NCI-H1694 (cell line): Measurements from ENCODE around the gene GNAS.
"Not testable (repeated sequence)": the region's sequence is repeated elsewhere in the genome, so short reads cannot be mapped to it uniquely, and the experiment has no call there.

Experiments used
- DNase-seq: peaks from one replicate; lab custom pipeline; 2025; lab: John Stamatoyannopoulos, UW

Gene GNAS

GRCh38 chr20:58932170-58932569, 79.7 kb downstream of the GNAS start:
- DNase-seq: no peak

DNA sequence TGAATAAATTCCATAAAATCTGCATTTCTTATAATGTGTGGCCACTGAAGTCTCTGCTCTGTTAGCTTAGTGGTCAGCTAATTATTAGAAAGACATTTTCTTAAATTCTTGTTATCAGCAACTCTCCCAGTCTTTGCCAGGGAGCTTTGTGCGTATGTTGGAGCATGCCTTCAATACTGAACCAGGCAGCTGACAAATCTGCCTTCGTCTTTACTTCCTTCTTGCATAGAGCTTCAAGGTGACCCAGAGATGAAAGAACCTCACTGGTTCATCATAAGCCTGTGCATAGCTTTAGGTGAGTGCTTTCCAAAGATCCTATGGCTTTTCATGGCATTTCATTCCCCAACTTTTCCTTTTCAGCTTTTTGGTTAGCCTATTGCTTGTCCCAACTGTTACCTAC, 85.6 kb downstream of the GNAS start:
- DNase-seq: no peak

GRCh38 chr20:58938541-58938940, 86.0 kb downstream of the GNAS start:
- no peak for DNase-seq

- no peak for DNase-seq
These were observed 89.0 kb downstream of the GNAS start for GRCh38 chr20:58941471-58941870.

DNA sequence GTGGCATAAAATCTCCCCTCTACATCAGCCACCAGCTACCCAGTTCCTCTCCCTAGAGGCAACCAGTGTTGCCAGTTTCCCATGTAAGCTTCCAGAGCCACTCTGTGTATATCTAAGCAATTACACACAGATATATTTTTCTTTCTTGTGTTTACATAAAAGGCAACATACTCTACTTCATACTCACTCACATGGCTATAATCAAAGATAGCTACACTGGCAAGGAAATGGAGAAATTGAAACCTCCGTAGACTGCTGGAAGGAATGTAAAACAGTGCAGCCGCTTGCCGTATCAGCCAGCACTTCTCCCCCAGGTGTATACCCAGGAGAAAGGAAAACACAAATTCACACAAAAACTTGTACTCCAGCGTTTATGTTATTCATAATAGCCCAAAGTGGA, 90.0 kb downstream of the GNAS start:
- DNase-seq: no peak

DNA sequence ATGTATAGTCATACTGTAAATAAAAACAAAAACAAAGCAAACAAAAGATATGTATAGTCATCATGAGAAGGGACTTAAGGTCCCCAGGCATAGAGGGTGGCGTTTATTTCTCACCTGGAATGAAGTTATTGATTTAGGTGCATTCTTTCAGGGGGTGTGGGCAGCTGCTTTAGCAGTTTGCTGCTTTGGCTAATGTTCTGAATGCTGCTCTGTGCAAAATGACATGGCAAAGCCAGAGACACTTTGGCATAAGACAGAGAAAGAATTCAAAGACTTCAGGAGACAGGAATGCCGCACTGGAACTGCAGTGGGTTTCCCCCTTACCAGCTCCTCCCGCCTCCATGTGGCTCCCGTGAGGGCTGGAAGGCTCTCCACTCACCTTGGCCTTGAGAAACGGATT, 92.1 kb downstream of the GNAS start:
- no peak for DNase-seq

DNA sequence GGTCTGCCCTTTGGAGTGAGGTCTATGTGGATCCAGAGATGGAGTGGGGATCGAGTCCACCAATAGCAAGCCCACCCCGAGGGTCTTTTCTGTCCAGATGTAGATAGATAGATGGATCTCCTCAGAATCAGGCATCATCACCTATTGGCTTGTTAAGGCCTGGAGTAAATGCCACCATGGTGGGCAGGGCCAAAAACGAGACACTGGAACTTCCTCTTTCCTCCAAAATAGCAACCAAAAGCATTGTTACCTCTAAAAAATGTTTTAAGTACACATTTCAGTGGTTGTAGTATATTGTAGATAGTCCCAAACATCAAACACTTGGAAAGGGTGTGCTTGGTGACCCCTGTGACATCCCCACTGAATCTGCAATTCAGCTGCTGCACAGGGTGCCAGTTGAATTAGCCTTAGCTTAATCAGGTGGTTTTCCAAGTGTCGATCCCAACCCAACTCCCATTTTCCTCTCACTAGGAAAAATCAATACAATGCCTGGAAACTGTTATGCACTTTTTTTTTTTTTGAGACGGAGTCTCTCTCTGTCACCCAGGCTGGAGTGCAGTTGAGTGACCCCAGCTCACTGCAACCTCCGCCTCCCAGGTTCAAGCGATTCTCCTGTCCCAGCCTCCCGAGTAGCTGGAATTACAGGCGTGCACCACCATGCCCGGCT, 93.6 kb downstream of the GNAS start:
- DNase-seq: no peak

- not testable (repeated sequence) for DNase-seq
These were observed 95.4 kb downstream of the GNAS start for GRCh38 chr20:58947797-58948388.

- no peak for DNase-seq
These were observed 98.1 kb downstream of the GNAS start for GRCh38 chr20:58950603-58951002.

GRCh38 chr20:58953050-58953449, 100.5 kb downstream of the GNAS start:
- no peak for DNase-seq

DNA sequence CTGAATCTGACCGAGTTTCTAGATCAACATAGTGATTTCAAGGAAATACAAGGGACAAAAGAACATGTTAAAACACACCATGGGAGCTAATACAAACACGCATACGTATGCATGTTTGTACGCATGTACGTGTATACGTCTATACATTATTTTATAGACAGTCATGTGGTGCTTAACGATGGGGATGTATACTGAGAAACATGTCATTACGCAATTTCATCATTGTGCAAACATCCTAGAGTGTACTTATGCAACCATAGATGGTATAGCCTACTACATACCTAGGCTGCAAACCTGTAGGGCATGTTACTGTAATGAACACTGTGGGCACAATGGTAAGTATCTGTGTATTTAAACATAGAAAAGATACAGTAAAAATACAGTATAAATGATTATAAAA, 103.6 kb downstream of the GNAS start:
- DNase-seq: no peak

GRCh38 chr20:58959652-58960051, 107.1 kb downstream of the GNAS start:
- no peak for DNase-seq
